GM10248 (cell line): ENCODE measurements around the gene NKAIN1.
"Not testable (repeated sequence)": the region's sequence is repeated elsewhere in the genome, so short reads cannot be mapped to it uniquely, and the experiment has no call there.

Experiments used
- CTCF ChIA-PET: fragments of 300-600 bp; sonication (Branson Sonifier 250); formaldehyde crosslinking; extraction: SDS; loops from one replicate; lab custom pipeline; 2021; ENCODE audit warnings: antibody characterized with exemption; lab: Yijun Ruan, JAX
- POLR2A ChIA-PET: fragments of 350-650 bp; sonication (Branson Sonifier 250); formaldehyde crosslinking; extraction: SDS; loops from one replicate; lab custom pipeline; 2020; ENCODE audit warnings: antibody characterized with exemption; lab: Yijun Ruan, JAX
- DNase-seq: peaks from one replicate; pipeline ENCODE4 v3.0.0; 2012; ENCODE audit errors: extremely low spot score
- TF ChIP-seq, protein P1 (sequence below): IDR thresholded peaks from 2 replicates; pipeline ENCODE4 v1.5.1; 2012; ENCODE audit warnings: mild to moderate bottlenecking, low read depth; ENCODE audit errors: extremely low read depth, missing control alignments, control extremely low read depth

Gene NKAIN1

DNA sequence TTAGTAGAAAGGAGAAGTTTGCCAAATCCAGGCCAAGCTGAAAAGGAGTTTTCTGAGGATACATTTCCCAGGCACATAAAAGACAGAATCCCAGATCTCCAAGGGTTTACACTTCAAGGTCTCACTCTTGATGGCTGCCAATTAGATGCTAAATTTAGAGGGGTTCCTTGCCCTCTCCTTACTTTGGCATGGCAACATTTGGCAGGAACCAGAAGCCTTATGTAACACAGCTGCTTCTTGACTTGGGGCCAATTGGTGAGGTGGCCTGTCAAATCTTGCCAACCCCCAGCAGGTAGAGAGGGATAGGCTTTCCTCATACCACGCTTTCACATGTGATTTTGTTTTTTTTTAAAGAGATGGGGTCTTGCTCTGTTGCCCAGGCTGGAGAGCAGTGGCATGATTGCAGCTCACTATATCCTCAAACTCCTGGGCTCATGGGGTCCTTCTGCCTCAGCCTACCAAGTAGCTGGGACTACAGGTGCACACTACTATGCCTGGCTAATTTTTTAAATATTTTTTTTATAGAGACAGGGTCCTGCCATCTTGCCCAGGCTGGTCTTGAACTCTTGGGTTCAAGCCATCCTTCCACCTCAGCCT is 25.2 kb upstream of the NKAIN1 start:
- TF ChIP-seq, protein P1, sequence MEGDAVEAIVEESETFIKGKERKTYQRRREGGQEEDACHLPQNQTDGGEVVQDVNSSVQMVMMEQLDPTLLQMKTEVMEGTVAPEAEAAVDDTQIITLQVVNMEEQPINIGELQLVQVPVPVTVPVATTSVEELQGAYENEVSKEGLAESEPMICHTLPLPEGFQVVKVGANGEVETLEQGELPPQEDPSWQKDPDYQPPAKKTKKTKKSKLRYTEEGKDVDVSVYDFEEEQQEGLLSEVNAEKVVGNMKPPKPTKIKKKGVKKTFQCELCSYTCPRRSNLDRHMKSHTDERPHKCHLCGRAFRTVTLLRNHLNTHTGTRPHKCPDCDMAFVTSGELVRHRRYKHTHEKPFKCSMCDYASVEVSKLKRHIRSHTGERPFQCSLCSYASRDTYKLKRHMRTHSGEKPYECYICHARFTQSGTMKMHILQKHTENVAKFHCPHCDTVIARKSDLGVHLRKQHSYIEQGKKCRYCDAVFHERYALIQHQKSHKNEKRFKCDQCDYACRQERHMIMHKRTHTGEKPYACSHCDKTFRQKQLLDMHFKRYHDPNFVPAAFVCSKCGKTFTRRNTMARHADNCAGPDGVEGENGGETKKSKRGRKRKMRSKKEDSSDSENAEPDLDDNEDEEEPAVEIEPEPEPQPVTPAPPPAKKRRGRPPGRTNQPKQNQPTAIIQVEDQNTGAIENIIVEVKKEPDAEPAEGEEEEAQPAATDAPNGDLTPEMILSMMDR, result no peak
- no peak for DNase-seq
- ChIA-PET CTCF (interaction anchor here (0.9 to 1.6 kb wide), 5 partner anchors 8 to 130 kb away, joined by 3 to 4 read pairs (median 4); no protein-coding TSS in a partner anchor), POLR2A (no interaction called here)

DNA sequence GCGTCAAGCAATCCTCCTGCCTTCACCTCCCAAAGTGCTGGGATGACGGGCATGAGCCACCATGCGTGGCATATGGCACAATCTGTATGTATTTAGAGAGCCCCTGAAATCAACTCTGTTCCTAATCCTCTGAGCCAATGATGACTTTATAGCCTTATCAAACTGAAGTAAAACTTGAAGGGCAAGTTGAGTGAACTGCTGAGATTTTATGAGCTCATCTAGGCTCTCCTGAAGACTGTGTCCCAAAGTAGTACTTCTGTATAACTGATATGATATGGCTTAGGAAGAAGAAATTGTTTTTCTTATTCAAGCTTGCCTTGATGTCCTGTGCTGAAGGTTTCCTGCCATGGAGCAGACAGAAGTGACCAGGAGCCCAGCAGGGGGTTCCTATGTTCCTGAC is 23.7 kb upstream of the NKAIN1 start:
- ChIA-PET CTCF (interaction anchor here (1.2 to 1.4 kb wide), 4 partner anchors 10 to 15 kb away, joined by 3 to 4 read pairs (median 4); no protein-coding TSS in a partner anchor), POLR2A (no interaction called here)
- TF ChIP-seq, protein P1, result no peak
- DNase-seq, result no peak

DNA sequence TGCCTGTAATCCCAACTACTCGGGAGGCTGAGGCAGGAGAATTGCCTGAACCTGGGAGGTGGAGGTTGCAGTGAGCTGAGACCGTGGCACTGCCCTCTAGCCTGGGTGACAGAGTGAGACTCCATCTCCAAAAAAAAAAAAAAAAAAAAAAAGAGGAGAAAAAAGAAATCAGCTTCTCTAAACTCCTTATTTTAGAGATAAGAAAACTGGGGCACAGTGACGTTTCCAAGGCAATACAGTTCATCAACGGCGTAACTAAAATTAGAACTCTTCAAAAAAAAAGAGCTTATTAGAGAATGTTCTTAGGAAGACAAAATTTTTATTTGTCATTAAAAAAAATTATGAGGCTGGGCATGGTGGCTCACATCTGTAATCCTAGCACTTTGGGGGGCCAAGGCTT is 22.7 kb upstream of the NKAIN1 start:
- POLR2A ChIA-PET, DNase-seq: not testable (repeated sequence)
- CTCF ChIA-PET, result interaction anchor here (1.0 to 1.2 kb wide), 2 partner anchors 14 to 77 kb away, joined by 3 read pairs; no protein-coding TSS in a partner anchor

DNA sequence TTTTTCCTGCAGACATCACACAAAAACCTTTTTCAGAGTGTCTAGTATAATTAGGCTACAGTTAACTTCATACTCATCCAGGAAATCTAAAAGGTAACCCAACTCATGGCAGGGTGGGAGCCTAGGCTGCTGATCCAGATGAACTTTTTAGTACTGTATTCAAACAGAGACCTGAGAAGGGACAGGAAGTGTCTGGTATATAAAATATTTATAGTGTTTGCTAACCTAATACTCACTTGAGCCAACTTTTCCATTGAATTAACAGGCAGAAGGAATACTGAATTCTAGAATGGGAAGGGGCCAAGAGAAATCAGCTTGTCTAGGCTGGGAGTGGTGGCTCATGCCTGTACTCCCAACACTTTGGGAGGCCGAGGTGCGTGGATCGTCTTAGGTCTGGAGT is 22.2 kb upstream of the NKAIN1 start:
- no peak for DNase-seq
- TF ChIP-seq, protein P1, result no peak
- ChIA-PET POLR2A (no interaction called here), CTCF (interaction anchor here (1.0 kb wide), 1 partner anchor 76 kb away, joined by 3 read pairs; no protein-coding TSS in a partner anchor)

DNA sequence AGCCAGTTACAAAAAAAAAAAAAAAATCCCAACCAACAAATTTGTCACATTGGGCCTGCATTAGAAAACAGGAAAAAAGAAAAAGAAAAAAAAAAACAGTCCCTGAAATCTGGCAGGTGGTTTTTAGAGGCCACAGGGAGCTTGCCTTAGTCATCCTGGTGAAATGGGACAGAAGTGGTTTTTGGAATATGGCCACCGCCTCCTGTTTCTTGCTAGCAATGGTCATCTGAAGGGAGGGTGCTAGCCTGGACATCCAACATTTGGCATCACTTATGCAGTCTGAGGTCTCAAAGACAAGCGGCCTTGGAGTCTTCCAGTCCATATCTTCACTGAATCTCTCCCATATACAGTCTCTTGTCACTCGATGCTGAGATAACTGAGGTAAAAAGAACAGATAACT is 20.1 kb upstream of the NKAIN1 start:
- no peak for DNase-seq
- CTCF ChIA-PET, result no interaction called here
- TF ChIP-seq, protein P1, result no peak
- POLR2A ChIA-PET, result no interaction called here

DNA sequence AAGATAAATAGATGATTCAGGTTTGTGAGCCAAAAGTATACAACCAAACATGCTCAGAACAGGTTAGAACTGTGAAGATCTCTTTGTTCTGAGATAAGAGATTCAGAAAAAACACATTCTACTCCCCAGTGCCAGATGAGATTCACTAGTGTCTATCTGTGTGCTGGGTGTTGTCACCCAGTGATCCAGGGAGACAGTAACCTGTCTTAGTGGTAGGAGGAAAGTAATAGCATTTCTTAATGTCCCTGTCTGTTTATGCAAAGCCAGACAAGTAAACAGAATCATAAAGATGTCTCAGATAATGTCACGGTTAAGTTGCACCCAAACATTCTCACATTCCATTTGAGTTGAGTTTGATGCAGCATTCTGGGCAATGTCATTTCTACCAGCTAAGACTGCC is 18.9 kb upstream of the NKAIN1 start:
- CTCF ChIA-PET, result no interaction called here
- DNase-seq, result no peak
- POLR2A ChIA-PET, result interaction anchor here (0.6 kb wide), 1 partner anchor 117 kb away, joined by 7 read pairs; no protein-coding TSS in a partner anchor
- TF ChIP-seq, protein P1, result no peak

DNA sequence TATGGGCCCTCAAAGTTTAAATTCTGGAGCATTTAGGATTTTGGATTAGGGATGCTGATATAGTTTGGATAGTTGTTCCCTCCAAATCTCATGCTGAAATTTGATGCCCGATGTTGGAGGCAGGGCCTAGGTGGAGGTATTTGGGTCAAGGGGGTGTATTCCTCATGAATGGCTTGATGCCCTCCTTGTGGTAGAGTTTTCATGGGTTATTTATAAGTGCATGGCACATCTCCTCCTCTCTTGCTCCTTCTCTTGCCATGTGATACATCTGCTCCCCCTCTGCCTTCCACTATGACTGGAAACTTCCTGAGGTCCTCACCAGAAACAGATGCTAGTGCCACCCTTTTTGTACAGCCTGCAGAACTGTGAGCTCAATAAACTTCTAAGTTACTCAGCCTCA is 17.5 kb upstream of the NKAIN1 start:
- ChIA-PET POLR2A (no interaction called here), CTCF (interaction anchor here (1.3 kb wide), 1 partner anchor 74 kb away, joined by 4 read pairs; no protein-coding TSS in a partner anchor)
- TF ChIP-seq, protein P1, result no peak
- no peak for DNase-seq
